Loucy (cell line): ENCODE measurements around the gene HOXD1.

Experiments used
- H2AFZ ChIP-seq: fragments of 200-600 bp; sonication (generic); 2 replicates; pipeline ENCODE4 v1.6.0; 2016; ENCODE audit warnings: antibody characterized with exemption, mild to moderate bottlenecking, low read length, moderate library complexity
- H3F3A ChIP-seq: fragments of 200-600 bp; 2 replicates; pipeline ENCODE4 v1.6.0; 2016; ENCODE audit warnings: antibody characterized with exemption, low read depth, mild to moderate bottlenecking
- H3K27me3 ChIP-seq: fragments of 200-600 bp; sonication (generic); 2 replicates; pipeline ENCODE4 v1.6.1; 2014; ENCODE audit warnings: low read length, mild to moderate bottlenecking; ENCODE audit not compliant: insufficient read depth, poor library complexity, severe bottlenecking
- H3K36me3 ChIP-seq: fragments of 200-600 bp; sonication (generic); 2 replicates; pipeline ENCODE4 v1.6.1; 2016; ENCODE audit warnings: low read length; ENCODE audit not compliant: insufficient read depth
- H3K4me1 ChIP-seq: fragments of 200-600 bp; sonication (generic); 2 replicates; pipeline ENCODE4 v1.5.1; 2014; ENCODE audit warnings: low read length, mild to moderate bottlenecking; ENCODE audit not compliant: insufficient read depth, poor library complexity, severe bottlenecking
- H3K4me2 ChIP-seq: fragments of 200-600 bp; sonication (generic); 2 replicates; pipeline ENCODE4 v1.6.0; 2014; ENCODE audit warnings: antibody characterized with exemption, low read length, low read depth, mild to moderate bottlenecking; ENCODE audit not compliant: poor library complexity, severe bottlenecking
- H3K4me3 ChIP-seq: fragments of 200-600 bp; sonication (generic); 2 replicates; pipeline ENCODE4 v1.5.1; 2014; ENCODE audit warnings: low read length, mild to moderate bottlenecking, mixed read lengths; ENCODE audit not compliant: poor library complexity, severe bottlenecking
- H3K79me2 ChIP-seq: fragments of 200-600 bp; sonication (generic); 2 replicates; pipeline ENCODE4 v1.6.1; 2014; ENCODE audit warnings: low read length; ENCODE audit not compliant: insufficient read depth
- H3K9ac ChIP-seq: fragments of 200-600 bp; sonication (generic); 2 replicates; pipeline ENCODE4 v1.6.0; 2014; ENCODE audit warnings: mild to moderate bottlenecking, low read depth, low read length, moderate library complexity; ENCODE audit not compliant: poor library complexity, severe bottlenecking
- H3K9me2 ChIP-seq: fragments of 200-600 bp; sonication (generic); replicated peaks from 2 replicates; pipeline ENCODE4 v1.6.1; 2016; ENCODE audit warnings: low read depth, low read length, mixed read lengths
- H3K9me3 ChIP-seq: fragments of 200-600 bp; sonication (generic); 2 replicates; pipeline ENCODE4 v1.6.1; 2014; ENCODE audit warnings: mild to moderate bottlenecking, antibody characterized with exemption, low read length, low read depth; ENCODE audit not compliant: insufficient read depth
- H4K20me1 ChIP-seq: fragments of 200-600 bp; sonication (generic); 2 replicates; pipeline ENCODE4 v1.6.0; 2014; ENCODE audit warnings: antibody characterized with exemption, low read length, mild to moderate bottlenecking; ENCODE audit not compliant: insufficient read depth, poor library complexity, severe bottlenecking
- CTCF ChIP-seq: fragments of 200-600 bp; sonication (generic); conservative IDR thresholded peaks from 2 replicates; pipeline ENCODE4 v1.5.1; 2014; ENCODE audit warnings: mild to moderate bottlenecking, antibody characterized with exemption, low read length
- EZH2phosphoT487 ChIP-seq: fragments of 200-600 bp; IDR thresholded peaks from 2 replicates; pipeline ENCODE4 v1.6.1; 2018; ENCODE audit warnings: antibody characterized with exemption, mild to moderate bottlenecking, moderate library complexity, borderline replicate concordance

Gene HOXD1

GRCh38 chr2:176174824-176175708 is 13.4 kb upstream of the HOXD1 start:
- no peak overlapping the region for H3K4me3 ChIP-seq
- no peaks in the 10 kb centered on the region for H3K36me3 ChIP-seq
- TF ChIP-seq EZH2phosphoT487 (no peak), CTCF (no peak)
- H3F3A ChIP-seq, result no peaks in the 10 kb centered on the region
- no peaks in the 10 kb centered on the region for H3K9me3 ChIP-seq
- no peaks in the 10 kb centered on the region for H4K20me1 ChIP-seq
- peaks cover 6% of the 10 kb centered on the region for H3K27me3 ChIP-seq
- H2AFZ ChIP-seq, result no peak overlapping the region
- no peaks in the 10 kb centered on the region for H3K79me2 ChIP-seq
- no peak overlapping the region for H3K9ac ChIP-seq
- H3K4me2 ChIP-seq, result no peak overlapping the region
- no peaks in the 10 kb centered on the region for H3K9me2 ChIP-seq
- H3K4me1 ChIP-seq, result no peaks in the 10 kb centered on the region

- Histone ChIP-seq H3F3A (no peaks in the 10 kb centered on the region), H3K36me3 (no peaks in the 10 kb centered on the region), H3K9me2 (no peaks in the 10 kb centered on the region), H2AFZ (no peak overlapping the region), H3K4me2 (no peak overlapping the region), H3K9ac (no peak overlapping the region), H3K9me3 (no peaks in the 10 kb centered on the region), H3K4me3 (no peak overlapping the region), H3K4me1 (no peaks in the 10 kb centered on the region), H3K79me2 (no peaks in the 10 kb centered on the region), H4K20me1 (no peaks in the 10 kb centered on the region), H3K27me3 (peaks cover 6% of the 10 kb centered on the region)
- no peak for TF ChIP-seq EZH2phosphoT487
- no peak for TF ChIP-seq CTCF
Measured at GRCh38 chr2:176175709-176176607, 12.5 kb upstream of the HOXD1 start.

- Histone ChIP-seq H3K9ac (no peak overlapping the region), H3K4me2 (no peak overlapping the region), H3K79me2 (no peaks in the 10 kb centered on the region), H4K20me1 (no peaks in the 10 kb centered on the region), H2AFZ (no peak overlapping the region), H3F3A (no peaks in the 10 kb centered on the region), H3K36me3 (no peaks in the 10 kb centered on the region), H3K9me2 (no peaks in the 10 kb centered on the region), H3K4me3 (no peak overlapping the region), H3K9me3 (no peaks in the 10 kb centered on the region), H3K4me1 (no peaks in the 10 kb centered on the region), H3K27me3 (peaks cover 6% of the 10 kb centered on the region)
- TF ChIP-seq CTCF (no peak), EZH2phosphoT487 (no peak)
Measured at GRCh38 chr2:176177580-176178037, 10.9 kb upstream of the HOXD1 start.
